GM12878 (cell line): Measurements from ENCODE around the gene FBXW7. TPM values are rescaled to one million over a fixed set of nuclear protein-coding genes. Genes with fewer than 3 reads are reported as not detected.

Experiments used
- ATAC-seq: fragments of 200-7000 bp; cut with Tn5 transposase; 3 replicates; pipeline ENCODE4 v1.9.1; 2020; ENCODE audit warnings: mild to moderate bottlenecking, moderate library complexity
- BruUV-seq: library from RNA; stranded (reverse); fragments of 400-500 nt; replicated peaks from 2 replicates; lab custom pipeline; 2021; lab: Mats Ljungman, UMichigan
- CTCF ChIA-PET: fragments of 300-600 bp; sonication (Branson Sonifier 250); formaldehyde crosslinking; extraction: SDS; loops from one replicate; lab custom pipeline; 2021; ENCODE audit warnings: inconsistent platforms; lab: Yijun Ruan, JAX
- POLR2A ChIA-PET: fragments of 350-600 bp; formaldehyde crosslinking; extraction: SDS; loops from one replicate; lab custom pipeline; 2021; ENCODE audit warnings: inconsistent platforms; lab: Charles Lee
- RAD21 ChIA-PET: fragments of 300-600 bp; sonication (Branson Sonifier 250); formaldehyde crosslinking; loops from one replicate; lab custom pipeline; 2023; ENCODE audit warnings: antibody characterized with exemption; ENCODE audit not compliant: unreplicated experiment; lab: Charles Lee
- SMC1A ChIA-PET: fragments of 300-600 bp; sonication (Branson Sonifier 250); formaldehyde crosslinking; loops from one replicate; lab custom pipeline; 2023; ENCODE audit not compliant: unreplicated experiment, uncharacterized antibody; lab: Charles Lee
- DNase-seq: peaks from one replicate; pipeline ENCODE4 v3.0.0-alpha.2; 2011; ENCODE audit warnings: low read depth, low spot score
- FAIRE-seq: peaks from 3 replicates; lab custom pipeline; 2011; peaks lifted over from hg19 to GRCh38; lab: Jason Lieb, UNC
- H2AFZ ChIP-seq: 2 replicates; pipeline ENCODE4 v1.6.0; 2011; ENCODE audit warnings: low read depth, low read length, control low read depth; ENCODE audit not compliant: control insufficient read depth
- H3K27ac ChIP-seq: 2 replicates; pipeline ENCODE4 v1.5.1; 2011; ENCODE audit warnings: control low read depth; ENCODE audit not compliant: control insufficient read depth, insufficient read depth
- H3K27me3 ChIP-seq, 2 experiments: replicated peaks in 1 of 2; 2 replicates each; pipeline versions ENCODE4 v1.6.0 to v1.6.1; 2011; ENCODE audit warnings: low read length in 1 of 2; ENCODE audit not compliant: control insufficient read depth in 2 of 2, insufficient read depth in 2 of 2
- H3K36me3 ChIP-seq, 2 experiments: 2 replicates each; pipeline ENCODE4 v1.5.1; 2011; ENCODE audit warnings: low read length in 1 of 2; ENCODE audit not compliant: control insufficient read depth in 2 of 2, insufficient read depth in 2 of 2
- H3K4me1 ChIP-seq: 2 replicates; pipeline ENCODE4 v1.6.1; 2011; ENCODE audit warnings: mild to moderate bottlenecking, low read length, moderate library complexity, mixed read lengths; ENCODE audit not compliant: control insufficient read depth, insufficient read depth
- H3K4me2 ChIP-seq: 2 replicates; pipeline ENCODE4 v1.6.0; 2011; ENCODE audit warnings: control low read depth; ENCODE audit not compliant: control insufficient read depth, insufficient read depth
- H3K4me3 ChIP-seq: fragments of 200-600 bp; sonication (generic); 2 replicates; pipeline ENCODE4 v1.5.1; 2016
- H3K79me2 ChIP-seq: 2 replicates; pipeline ENCODE4 v1.6.0; 2011; ENCODE audit warnings: low read length; ENCODE audit not compliant: control insufficient read depth, insufficient read depth
- H3K9ac ChIP-seq: 2 replicates; pipeline ENCODE4 v1.8.0; 2011; ENCODE audit warnings: low read length, control low read depth, mixed read lengths; ENCODE audit not compliant: control insufficient read depth, insufficient read depth
- H3K9me3 ChIP-seq: replicated peaks from 3 replicates; pipeline ENCODE4 v1.5.1; 2011; ENCODE audit warnings: mild to moderate bottlenecking, low read length; ENCODE audit not compliant: control insufficient read depth, insufficient read depth
- H4K20me1 ChIP-seq: 2 replicates; pipeline ENCODE4 v1.6.0; 2011; ENCODE audit not compliant: control insufficient read depth, insufficient read depth
- CHD1 ChIP-seq: IDR thresholded peaks from 2 replicates; pipeline ENCODE4 v1.6.1; 2012; ENCODE audit warnings: low read depth, low read length, improper control_type of control experiment
- LARP7 ChIP-seq: fragments of 450-650 bp; IDR thresholded peaks from 2 replicates; pipeline ENCODE4 v1.6.1; 2017; ENCODE audit warnings: mild to moderate bottlenecking
- NFYB ChIP-seq: IDR thresholded peaks from 2 replicates; pipeline ENCODE4 v1.6.1; 2011; ENCODE audit warnings: low read depth, mild to moderate bottlenecking, low read length, improper control_type of control experiment, moderate library complexity; ENCODE audit not compliant: insufficient read depth
- PKNOX1 ChIP-seq: fragments of 450-650 bp; IDR thresholded peaks from 2 replicates; pipeline ENCODE4 v1.6.1; 2016; ENCODE audit warnings: mild to moderate bottlenecking
- SMC3 ChIP-seq: IDR thresholded peaks from 2 replicates; pipeline ENCODE4 v1.6.1; 2011; ENCODE audit warnings: low read length, improper control_type of control experiment, borderline replicate concordance
- WGBS: methylation state at CpG from one replicate; pipeline ENCODE4 v1.1.6; 2016; ENCODE audit warnings: low lambda C conversion rate; ENCODE audit not compliant: insufficient replicate concordance, insufficient coverage; ENCODE audit errors: missing lambda C conversion rate; 5-methylcytosine and 5-hydroxymethylcytosine counted together
- in situ Hi-C: fragments of 300-500 bp; cut with MboI; formaldehyde crosslinking; loops from 9 replicates; pipeline ENCODE4 v1.14.3; 2018; ENCODE audit warnings: mixed read lengths
- intact Hi-C: fragments of 100-400 bp; cut with micrococcal nuclease; formaldehyde crosslinking; loops from one replicate; pipeline ENCODE4 v1.14.2; 2022; ENCODE audit not compliant: unreplicated experiment
- polyA plus RNA-seq, 11 experiments: library from polyadenylated mRNA; depleted of rRNA in 4 of 11; unstranded in 6 of 11; stranded (reverse) in 5 of 11; fragments of >200 nt; fragmentation: Nextera tagmentation in 4 of 11; fragmentation: Illumina TruSeq in 1 of 11; extraction: Ambion mirVana in 4 of 11; extraction: Trizol in 1 of 11; gene quantifications; 1 replicate in 1 of 11; 2 replicates in 10 of 11; pipeline versions ENCODE4 v1.2.1 to v1.2.3, GENCODE V29; 2011 to 2016; ENCODE audit warnings: inconsistent platforms in 2 of 11, missing spikeins in 2 of 11, low read depth in 1 of 11
- total RNA-seq, 4 experiments: library from RNA; depleted of rRNA in 3 of 4; stranded (reverse); fragments of >200 nt in 3 of 4; fragmentation: Illumina TruSeq in 1 of 4; extraction: Trizol in 1 of 4; gene quantifications; 2 replicates each; pipeline versions ENCODE4 v1.2.1 to v1.2.3, GENCODE V29; 2013 to 2021

FBXW7 gene
- total and polyA plus RNA-seq, 10 of the 15 experiments (the other 5 are each of a cell fraction or from before 2014, with no cell fraction given) = 35.8 to 118 (median 47.2) TPM

- no peaks in the 10 kb centered on the region; a peak in 1 of 4 replicates for H3K36me3 ChIP-seq
- peak overlapping the region; percentile 96 for H3K27ac ChIP-seq
- ChIA-PET POLR2A (interaction anchor here (0.6 to 11.2 kb wide), 9 partner anchors 12 to 99 kb away, joined by 4 to 228 read pairs (median 17); no protein-coding TSS in a partner anchor), CTCF (interaction anchor here (0.9 to 11.6 kb wide), 10 partner anchors 8 to 106 kb away, joined by 3 to 146 read pairs (median 10); no protein-coding TSS in a partner anchor), RAD21 (interaction anchor here (0.6 to 11.7 kb wide), 11 partner anchors 12 to 1535 kb away, joined by 3 to 224 read pairs (median 5); no protein-coding TSS in a partner anchor), SMC1A (interaction anchor here (0.9 to 12.6 kb wide), 25 partner anchors 7 to 139 kb away, joined by 3 to 231 read pairs (median 6); no protein-coding TSS in a partner anchor)
- WGBS = 38% methylated on average over 1 of the region's 1 CpG
- H3K9me3 ChIP-seq = peaks cover 6% of the 10 kb centered on the region; the same call in 1 of the 3 replicates
- peaks cover 21% of the 10 kb centered on the region for H3K4me1 ChIP-seq
- TF ChIP-seq CHD1 (no peak), NFYB (no peak), LARP7 (no peak), SMC3 (0 out of 2 replicates have a peak, but pooled peaks have one; percentile 6), PKNOX1 (no peak)
- no peaks in the 10 kb centered on the region for H3K27me3 ChIP-seq
- FAIRE-seq (no peak), ATAC-seq (no peak), DNase-seq (no peak)
- H3K9ac ChIP-seq = peak overlapping the region; percentile 85
- in situ Hi-C loops (no loop called here), intact Hi-C loops (loop anchor here (5.0 kb wide), 1 partner anchor 81 kb away; no protein-coding TSS in a partner anchor)
- H4K20me1 ChIP-seq = no peaks in the 10 kb centered on the region
- H3K4me2 ChIP-seq = peak overlapping the region; percentile 98
- peak overlapping the region; percentile 82 for H3K4me3 ChIP-seq
- H2AFZ ChIP-seq = no peak overlapping the region
- peaks cover 78% of the 10 kb centered on the region for H3K79me2 ChIP-seq
- no TSS peak for BruUV-seq
Observed at GRCh38 chr4:152537881-152538280, 2.0 kb upstream of the FBXW7 start.
